Activated CD8-positive, alpha-beta memory T cell treated with anti-CD3 and anti-CD28 coated beads, Interleukin-2, amount 50 U/mL, for 48 hours (primary cell): Measurements from ENCODE around the gene ORMDL1.
"Not testable (repeated sequence)": the region's sequence is repeated elsewhere in the genome, so short reads cannot be mapped to it uniquely, and the experiment has no call there.

Source experiments
- DNase-seq: peaks from one replicate; pipeline ENCODE4 v3.0.0-alpha.2; 2020

The ORMDL1 gene

GRCh38 chr2:189770590-189771322 is 13.4 kb downstream of the ORMDL1 start:
- DNase-seq = no peak

GRCh38 chr2:189763908-189764661 is 20.1 kb downstream of the ORMDL1 start:
- DNase-seq = no peak

GRCh38 chr2:189762551-189763298 is 21.4 kb downstream of the ORMDL1 start, which contains the start of gene OSGEPL1:
Gene OSGEPL1, minus strand, starts transcription at chr2:189762792. Its CDS starts 1,152 bp downstream, at chr2:189761640.
- DNase-seq = peak; percentile 94

GRCh38 chr2:189762229-189762550 is 21.9 kb downstream of the ORMDL1 start:
- DNase-seq = no peak

- DNase-seq = not testable (repeated sequence)
Observed at GRCh38 chr2:189760154-189760553, 24.0 kb downstream of the ORMDL1 start.

GRCh38 chr2:189756311-189756952 is 27.7 kb downstream of the ORMDL1 start:
- no peak for DNase-seq

- DNase-seq = no peak
Observed at GRCh38 chr2:189751080-189751658, 33.0 kb downstream of the ORMDL1 start.

- no peak for DNase-seq
Observed at GRCh38 chr2:189729430-189729829, 54.7 kb downstream of the ORMDL1 start.

GRCh38 chr2:189726849-189727248 is 57.3 kb downstream of the ORMDL1 start:
- DNase-seq = no peak

- DNase-seq = no peak
Observed at GRCh38 chr2:189726271-189726670, 57.9 kb downstream of the ORMDL1 start.

- no peak for DNase-seq
Observed at GRCh38 chr2:189723192-189723591, 60.9 kb downstream of the ORMDL1 start.
